GM18861 (cell line): ENCODE data around the gene EFNA1.
"Not testable (repeated sequence)": the region's sequence is repeated elsewhere in the genome, so short reads cannot be mapped to it uniquely, and the experiment has no call there.

Experiments used
- ATAC-seq: cut with Tn5 transposase; IDR thresholded peaks from one replicate; pipeline ENCODE4 v1.9.1; 2021; ENCODE audit not compliant: unreplicated experiment

The EFNA1 gene

GRCh38 chr1:155092131-155092530 lies 35.5 kb upstream of the EFNA1 start:
- ATAC-seq: no peak

GRCh38 chr1:155092641-155093040 lies 35.0 kb upstream of the EFNA1 start:
- no peak for ATAC-seq

- no peak for ATAC-seq
Measured at GRCh38 chr1:155093911-155094621, 33.6 kb upstream of the EFNA1 start.

GRCh38 chr1:155094622-155094948 lies 33.1 kb upstream of the EFNA1 start:
- ATAC-seq: no peak

- no peak for ATAC-seq
Measured at GRCh38 chr1:155099331-155099730, 28.3 kb upstream of the EFNA1 start.

GRCh38 chr1:155103325-155103724 lies 24.4 kb upstream of the EFNA1 start:
- ATAC-seq: no peak

- ATAC-seq: no peak
Measured at GRCh38 chr1:155104605-155105534, 22.8 kb upstream of the EFNA1 start.

GRCh38 chr1:155105604-155106011 lies 22.1 kb upstream of the EFNA1 start:
- ATAC-seq: no peak

GRCh38 chr1:155106862-155107261 lies 20.8 kb upstream of the EFNA1 start:
- ATAC-seq: no peak

GRCh38 chr1:155107309-155108264 lies 20.1 kb upstream of the EFNA1 start:
- ATAC-seq: no peak

- no peak for ATAC-seq
Measured at GRCh38 chr1:155108296-155108695, 19.4 kb upstream of the EFNA1 start.

GRCh38 chr1:155110381-155110780 lies 17.3 kb upstream of the EFNA1 start:
- ATAC-seq: no peak

GRCh38 chr1:155110826-155111225 lies 16.9 kb upstream of the EFNA1 start:
- no peak for ATAC-seq

GRCh38 chr1:155113450-155113980 lies 14.2 kb upstream of the EFNA1 start:
- no peak for ATAC-seq

GRCh38 chr1:155116113-155116764 lies 11.4 kb upstream of the EFNA1 start:
- no peak for ATAC-seq

GRCh38 chr1:155117610-155118009 lies 10.1 kb upstream of the EFNA1 start:
- no peak for ATAC-seq

- not testable (repeated sequence) for ATAC-seq
Measured at GRCh38 chr1:155118090-155118489, 9.6 kb upstream of the EFNA1 start.

GRCh38 chr1:155120253-155120652 lies 7.4 kb upstream of the EFNA1 start:
- ATAC-seq: no peak

GRCh38 chr1:155121249-155121648 lies 6.4 kb upstream of the EFNA1 start:
- no peak for ATAC-seq

- ATAC-seq: no peak
Measured at GRCh38 chr1:155122308-155122707, 5.4 kb upstream of the EFNA1 start.
